ENCODE data around the gene ZNF273. TPM values are rescaled to one million over a fixed set of nuclear protein-coding genes. Genes with fewer than 3 reads are reported as not detected.

ZNF273 gene
- total RNA-seq, 1 experiment from 2014 or later = 8.4 TPM

DNA sequence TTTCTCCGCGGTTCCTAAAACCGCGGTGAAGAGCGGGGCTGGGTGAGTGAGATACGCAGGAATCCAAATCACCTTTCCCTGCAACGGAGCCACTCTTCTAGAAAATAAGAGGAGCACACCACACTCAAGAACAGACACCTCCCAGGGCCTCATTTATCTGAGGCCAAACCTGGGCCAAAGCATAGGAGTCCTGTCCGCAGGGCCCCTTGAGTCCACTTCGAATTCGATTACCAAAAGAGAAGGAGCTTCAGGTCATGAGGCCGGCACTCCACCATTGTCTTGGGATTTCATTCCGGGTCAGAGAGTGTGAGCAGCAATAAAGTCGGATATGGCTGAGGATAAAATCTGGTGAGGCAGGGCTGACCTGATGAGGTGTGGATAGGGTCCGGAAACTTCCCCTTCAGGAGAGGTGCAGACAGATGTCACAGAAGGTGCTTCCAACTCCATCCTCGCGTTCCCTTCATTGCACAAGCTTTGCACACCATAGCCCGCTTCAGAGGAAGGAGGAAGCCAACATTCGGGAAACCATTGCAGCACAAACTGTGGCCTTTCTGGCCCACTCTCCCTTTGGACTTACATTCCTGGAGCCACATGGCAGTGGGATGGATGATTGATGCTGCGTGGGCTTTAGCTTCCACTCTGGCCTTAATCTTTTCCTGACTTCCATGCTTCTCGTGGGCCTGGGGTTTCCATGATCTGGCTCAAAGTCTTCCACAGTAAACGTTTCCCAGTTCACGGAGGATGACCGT, 27.2 kb upstream of the ZNF273 start:
- in situ Hi-C loops (cut with HindIII; ENCODE audit: low pct_unique_long_range_greater_than_20kb, low sequenced_read_pairs) = no loop called here
- no peak for DNase-seq (ENCODE audit: low read depth)

DNA sequence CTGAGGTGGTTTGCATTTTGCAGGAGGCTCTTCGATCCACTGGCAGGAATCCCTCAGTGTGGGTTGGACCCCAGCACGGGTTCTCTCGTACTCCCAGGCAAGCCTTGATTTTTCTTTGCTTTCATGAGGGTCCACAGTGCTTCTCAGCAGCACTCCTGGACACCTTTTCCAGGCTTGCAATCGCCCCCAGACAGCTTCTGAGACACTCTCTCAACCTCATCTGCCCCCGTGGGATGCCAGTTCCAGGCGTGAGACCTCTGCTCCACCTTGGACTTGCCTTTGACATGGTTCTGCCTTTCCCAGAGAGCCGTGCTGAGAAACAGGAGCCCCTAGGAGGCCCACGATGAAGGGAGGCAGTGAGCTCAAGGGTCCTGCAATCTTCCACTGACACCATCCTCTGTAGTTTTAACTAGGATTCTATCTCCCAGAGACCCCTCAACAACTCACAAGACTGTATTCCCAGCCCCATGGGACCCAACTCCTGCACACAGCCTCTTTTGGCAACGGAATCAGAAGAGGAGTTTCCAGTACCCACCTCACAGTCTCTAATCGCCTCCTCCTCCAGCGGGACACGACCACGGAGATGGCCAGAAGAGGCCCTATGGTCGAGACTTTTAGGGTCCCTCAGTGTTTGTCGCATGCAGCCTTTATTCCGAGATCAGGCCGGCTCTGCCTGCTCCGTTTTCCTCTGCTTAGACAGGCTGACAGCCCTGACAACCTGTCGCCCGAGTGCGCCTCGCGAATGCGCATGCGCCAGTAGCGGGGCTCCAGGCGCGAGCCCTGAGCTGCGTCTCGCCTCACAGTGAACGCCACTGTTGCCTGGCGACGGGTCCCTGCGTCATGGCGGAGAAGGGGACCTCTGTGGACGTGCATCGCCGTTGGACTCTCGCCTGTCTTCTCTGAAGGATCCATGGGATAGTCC, 26.0 kb upstream of the ZNF273 start:
- no peak for DNase-seq (ENCODE audit: low read depth)
- in situ Hi-C loops (cut with HindIII; ENCODE audit: low pct_unique_long_range_greater_than_20kb, low sequenced_read_pairs) = no loop called here

DNA sequence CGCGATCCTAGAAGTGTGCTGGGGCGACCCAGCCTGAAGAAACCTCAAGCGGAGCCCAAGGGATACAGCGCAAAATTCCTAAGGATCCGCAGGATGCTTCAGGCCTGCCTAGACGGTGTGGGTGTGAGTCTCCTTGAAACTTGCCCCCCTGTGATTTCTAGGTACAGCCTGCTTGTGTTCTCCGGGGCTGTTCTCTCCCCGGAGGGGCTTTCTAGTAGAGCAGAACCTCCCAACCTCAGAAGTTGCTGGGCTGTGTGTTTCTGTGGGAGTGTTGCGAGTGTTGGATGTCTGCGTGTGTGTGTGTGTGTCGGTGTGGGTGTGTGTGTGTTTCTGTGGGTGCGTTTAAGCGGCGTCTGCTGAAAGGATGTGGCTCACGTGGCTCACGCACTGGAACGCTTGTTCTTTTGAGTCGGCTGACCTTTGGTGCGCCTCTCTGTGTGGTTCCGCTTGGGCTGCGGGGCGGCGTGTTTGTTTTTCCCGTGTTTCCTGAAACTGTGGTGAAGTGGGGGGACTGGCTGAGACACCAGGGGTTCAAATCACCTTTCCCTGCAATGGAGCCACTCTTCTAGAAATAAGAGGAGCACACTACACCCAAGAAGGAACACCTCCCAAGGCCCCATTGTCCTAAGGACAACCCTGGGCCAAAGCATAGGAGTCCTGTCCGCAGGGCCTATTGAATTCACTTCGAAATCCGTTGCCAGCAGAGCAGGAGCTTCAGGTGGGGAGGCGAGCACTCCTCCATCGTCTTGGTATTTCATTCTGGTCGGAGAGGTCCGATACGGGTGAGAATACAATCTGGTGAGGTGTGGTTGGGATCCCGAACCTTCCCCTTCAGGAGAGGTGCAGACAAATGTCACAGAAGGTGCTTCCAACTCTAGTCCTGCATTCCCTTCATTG, 25.1 kb upstream of the ZNF273 start:
- no peak for DNase-seq (ENCODE audit: low read depth)
- in situ Hi-C loops (cut with HindIII; ENCODE audit: low pct_unique_long_range_greater_than_20kb, low sequenced_read_pairs) = no loop called here

DNA sequence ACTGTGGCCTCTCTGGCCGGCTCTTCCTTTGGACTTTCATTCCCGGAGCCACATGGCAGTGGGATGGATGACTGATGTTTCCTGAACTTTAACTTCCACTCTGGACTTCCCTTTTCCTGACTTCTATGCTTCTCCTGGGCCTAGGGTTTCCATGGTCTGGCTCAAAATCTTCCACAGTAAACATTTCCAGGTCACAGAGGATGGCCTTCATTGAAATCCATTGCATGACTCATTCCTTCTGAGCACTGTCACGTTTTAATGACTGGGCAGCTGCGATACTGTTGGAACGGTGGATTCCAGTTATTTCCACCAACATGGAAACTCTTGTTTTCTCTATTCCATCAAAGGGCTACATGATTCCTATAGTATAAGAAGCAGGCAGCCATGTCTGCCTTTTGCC, 24.4 kb upstream of the ZNF273 start:
- DNase-seq (ENCODE audit: low read depth) = peak; percentile 16
- in situ Hi-C loops (cut with HindIII; ENCODE audit: low pct_unique_long_range_greater_than_20kb, low sequenced_read_pairs) = no loop called here

DNA sequence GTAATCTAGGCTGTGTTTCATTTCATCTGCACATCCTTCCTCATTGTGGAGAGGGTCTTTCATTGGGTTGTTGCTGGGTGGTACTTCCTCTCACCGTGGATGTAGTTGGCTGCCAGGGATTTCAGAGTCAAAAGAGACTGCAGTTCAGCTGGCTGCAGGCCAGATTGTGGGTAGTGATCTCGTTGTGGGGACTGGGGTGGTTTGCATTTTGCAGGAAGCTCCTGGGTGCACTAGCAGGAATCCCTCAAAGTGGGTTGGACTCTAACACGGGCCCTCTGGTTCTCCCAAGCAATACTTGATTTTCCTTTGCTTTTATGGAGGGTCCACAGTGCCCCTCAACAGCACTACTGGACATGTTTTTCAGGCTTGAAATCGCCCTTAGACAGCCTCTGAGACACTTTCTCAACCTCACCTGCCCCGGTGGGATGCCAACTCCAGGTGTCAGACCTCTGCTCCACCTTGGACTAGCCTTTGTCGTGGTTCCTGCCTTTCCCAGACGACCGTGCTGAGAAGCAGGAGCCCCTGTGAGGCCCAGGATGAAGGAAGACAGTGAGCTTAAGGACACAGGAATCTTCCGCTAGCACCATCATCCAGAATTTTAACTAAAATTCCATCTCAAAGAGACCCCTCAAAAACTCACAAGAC, 23.9 kb upstream of the ZNF273 start:
- DNase-seq (ENCODE audit: low read depth) = no peak
- in situ Hi-C loops (cut with HindIII; ENCODE audit: low pct_unique_long_range_greater_than_20kb, low sequenced_read_pairs) = no loop called here

DNA sequence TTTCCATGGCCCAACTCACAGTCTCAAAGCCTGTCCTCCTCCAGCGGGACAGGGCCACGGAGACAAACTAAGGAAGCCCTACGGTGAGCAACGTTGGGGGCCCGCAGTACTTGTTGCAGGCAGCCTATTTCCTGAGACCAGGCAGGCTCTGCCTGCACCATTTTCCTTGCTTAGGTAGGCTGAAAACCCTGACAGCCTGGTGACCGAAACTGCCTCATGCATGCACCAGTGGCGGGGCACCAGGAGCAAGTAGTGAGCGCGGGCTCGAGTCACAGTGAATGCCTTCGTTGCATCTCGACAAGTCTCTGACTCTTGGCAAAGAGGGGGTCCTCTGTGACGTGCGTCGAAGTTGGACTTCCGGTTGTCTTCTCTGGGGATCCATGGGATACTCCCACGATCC, 23.3 kb upstream of the ZNF273 start:
- DNase-seq (ENCODE audit: low read depth) = no peak

DNA sequence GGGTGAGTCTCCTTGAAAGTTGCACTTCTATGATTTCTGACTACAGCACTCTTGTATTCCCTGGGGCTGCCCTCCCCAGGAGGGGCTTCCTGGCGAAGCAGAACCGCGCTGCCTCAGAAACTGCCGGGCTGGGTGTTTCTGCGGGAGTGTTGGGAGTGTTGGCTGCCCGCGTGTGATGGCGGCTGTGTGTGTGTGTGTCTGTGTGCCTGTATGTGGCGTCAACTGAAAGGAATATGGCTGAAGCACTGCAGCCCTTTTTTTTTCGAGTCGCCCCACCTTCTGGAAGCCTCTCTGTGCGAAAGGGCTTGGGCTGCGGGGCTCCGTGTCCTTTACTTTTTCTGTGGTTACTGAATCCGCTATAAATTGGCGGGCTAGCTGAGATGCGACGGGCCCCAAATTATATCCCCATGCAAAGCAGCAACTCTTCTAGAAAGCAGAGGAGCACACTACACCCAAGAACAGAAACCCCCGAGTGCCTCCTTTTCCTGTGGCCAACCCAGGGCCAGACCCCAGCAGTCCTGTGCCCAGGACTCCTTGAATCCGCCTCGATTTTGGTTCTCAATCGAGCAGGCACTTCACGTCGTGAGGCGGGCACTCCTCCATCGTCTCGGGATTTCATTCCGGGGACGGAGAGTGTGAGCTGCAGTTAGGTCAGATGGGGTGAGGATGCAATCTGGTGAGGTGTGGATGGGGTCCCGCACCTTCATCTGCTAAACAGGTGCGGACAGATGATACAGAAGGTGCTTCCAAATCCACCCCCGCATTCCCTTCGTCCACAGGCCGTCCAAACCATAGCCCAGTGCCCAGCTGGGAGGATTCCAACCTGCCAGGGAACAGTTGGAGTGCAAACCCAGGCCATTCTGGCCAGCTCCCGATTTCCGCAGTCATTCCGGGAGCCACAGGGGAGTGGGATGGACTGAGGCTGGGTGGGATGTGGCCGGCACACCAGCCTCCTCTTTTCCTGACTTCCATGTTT, 22.5 kb upstream of the ZNF273 start:
- no peak for DNase-seq (ENCODE audit: low read depth)
- in situ Hi-C loops (cut with HindIII; ENCODE audit: low pct_unique_long_range_greater_than_20kb, low sequenced_read_pairs) = no loop called here

More for the DNA sequence above, 23.3 kb upstream of the ZNF273 start:
- in situ Hi-C loops (cut with HindIII; ENCODE audit: low pct_unique_long_range_greater_than_20kb, low sequenced_read_pairs) = no loop called here

DNA sequence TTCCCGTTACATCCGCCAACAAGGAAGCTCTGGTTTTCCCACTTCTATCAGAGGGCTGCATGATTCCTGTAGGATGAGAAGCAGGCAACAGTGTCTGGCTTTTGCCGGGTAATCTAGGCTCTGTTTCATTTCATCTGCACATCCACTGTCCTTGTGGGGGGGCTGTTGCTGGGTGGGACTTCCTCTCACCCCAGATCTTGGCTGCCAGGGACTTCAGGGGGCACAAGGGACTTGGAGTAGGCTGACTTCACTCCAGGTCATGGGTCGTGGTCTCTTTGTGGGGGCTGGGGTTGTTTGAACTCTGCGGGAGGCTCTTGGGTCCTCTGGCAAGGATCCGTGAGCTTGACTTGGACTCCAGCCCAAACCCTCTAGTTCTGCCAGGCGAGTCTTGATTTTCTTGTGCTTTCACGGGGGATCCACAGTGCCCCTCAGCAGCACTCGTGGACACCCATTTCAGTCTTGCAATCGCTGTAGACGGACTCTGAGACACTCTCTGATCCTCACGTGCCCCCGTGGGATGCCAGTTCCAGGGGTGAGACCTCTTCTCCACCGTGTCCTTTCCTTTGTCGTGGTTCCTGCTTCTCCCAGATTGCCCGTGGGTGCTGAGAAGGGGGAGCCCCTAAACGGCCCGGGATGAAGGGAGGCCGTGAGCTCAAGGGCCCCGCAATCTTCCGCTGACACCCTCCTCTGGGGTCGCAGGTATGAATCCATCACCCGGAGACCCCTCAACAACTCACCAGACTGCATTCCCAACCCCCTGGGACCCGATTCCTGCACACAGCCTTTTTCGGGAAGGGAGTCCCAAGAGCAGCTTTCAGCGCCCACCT, 21.4 kb upstream of the ZNF273 start:
- in situ Hi-C loops (cut with HindIII; ENCODE audit: low pct_unique_long_range_greater_than_20kb, low sequenced_read_pairs) = no loop called here
- no peak for DNase-seq (ENCODE audit: low read depth)

DNA sequence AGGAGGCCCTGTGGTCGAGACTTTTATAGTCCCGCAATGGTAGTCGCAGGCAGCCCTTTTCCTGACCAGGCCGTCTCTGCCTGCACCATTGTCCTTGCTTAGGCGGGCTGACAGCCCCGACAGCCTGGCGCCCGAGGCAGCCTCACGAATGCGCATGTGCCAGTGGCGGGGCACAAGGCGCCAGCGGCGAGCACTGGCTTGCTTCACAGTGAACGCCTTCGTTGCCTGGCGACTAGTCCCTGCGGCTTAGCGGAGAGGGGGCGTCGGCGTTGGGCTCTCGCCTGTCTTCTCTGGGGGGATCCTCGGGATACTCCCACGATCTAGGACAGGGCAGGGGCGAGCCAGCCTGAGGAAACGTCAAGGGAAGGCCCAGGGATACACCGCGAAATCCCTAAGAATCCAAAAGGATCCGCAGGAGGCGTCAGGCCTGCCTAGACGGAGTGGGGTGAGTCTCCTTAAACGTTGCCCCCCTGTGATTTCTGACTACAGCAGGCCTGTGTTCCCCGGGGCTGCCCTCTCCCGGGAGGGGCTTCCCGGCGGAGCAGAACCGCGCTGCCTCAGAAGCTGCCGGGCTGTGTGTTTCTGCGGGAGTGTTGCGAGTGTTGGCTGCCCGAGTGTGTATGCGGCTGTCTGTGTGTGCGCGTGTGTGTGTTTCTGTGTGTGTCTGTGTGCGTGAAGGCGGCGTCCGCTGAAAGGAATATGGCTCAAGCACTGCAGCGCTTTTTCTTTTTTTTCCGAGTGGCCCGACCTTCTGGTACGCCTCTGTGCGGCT, 20.5 kb upstream of the ZNF273 start:
- no peak for DNase-seq (ENCODE audit: low read depth)
- in situ Hi-C loops (cut with HindIII; ENCODE audit: low pct_unique_long_range_greater_than_20kb, low sequenced_read_pairs) = no loop called here

DNA sequence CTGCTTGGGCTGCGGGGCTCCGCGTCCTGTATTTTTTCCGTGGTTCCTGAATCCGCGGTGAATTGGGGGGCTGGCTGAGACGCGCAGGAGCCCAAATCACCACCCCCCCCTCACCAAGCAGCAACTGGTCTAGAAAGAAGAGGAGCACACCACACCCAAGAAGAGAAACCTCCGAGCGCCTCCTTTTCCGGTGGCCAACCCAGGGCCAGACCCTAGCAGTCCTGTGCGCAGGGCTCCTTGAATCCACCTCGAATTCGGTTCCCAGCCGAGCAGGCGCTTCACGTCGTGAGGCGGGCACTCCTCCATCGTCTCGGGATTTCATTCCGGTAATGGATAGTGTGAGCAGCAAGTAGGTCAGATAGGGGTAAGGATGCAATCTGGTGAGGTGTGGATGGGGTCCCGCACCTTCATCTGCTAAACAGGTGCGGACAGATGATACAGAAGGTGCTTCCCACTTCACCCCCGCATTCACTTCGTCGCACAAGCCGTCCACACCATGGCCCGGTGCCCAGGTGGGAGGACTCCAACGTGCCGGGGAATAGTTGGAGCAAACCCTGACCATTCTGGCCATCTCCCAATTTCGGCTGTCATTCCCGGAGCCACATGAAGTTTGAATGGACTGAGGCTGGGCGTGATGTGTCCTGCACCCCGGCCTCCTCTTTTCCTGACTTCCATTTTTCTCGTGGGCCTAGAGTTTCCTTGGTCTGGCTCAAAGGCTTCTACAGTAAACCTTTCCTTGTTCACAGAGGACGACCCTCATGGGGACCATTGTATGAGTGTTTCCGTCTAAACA, 19.8 kb upstream of the ZNF273 start:
- in situ Hi-C loops (cut with HindIII; ENCODE audit: low pct_unique_long_range_greater_than_20kb, low sequenced_read_pairs) = no loop called here
- no peak for DNase-seq (ENCODE audit: low read depth)

DNA sequence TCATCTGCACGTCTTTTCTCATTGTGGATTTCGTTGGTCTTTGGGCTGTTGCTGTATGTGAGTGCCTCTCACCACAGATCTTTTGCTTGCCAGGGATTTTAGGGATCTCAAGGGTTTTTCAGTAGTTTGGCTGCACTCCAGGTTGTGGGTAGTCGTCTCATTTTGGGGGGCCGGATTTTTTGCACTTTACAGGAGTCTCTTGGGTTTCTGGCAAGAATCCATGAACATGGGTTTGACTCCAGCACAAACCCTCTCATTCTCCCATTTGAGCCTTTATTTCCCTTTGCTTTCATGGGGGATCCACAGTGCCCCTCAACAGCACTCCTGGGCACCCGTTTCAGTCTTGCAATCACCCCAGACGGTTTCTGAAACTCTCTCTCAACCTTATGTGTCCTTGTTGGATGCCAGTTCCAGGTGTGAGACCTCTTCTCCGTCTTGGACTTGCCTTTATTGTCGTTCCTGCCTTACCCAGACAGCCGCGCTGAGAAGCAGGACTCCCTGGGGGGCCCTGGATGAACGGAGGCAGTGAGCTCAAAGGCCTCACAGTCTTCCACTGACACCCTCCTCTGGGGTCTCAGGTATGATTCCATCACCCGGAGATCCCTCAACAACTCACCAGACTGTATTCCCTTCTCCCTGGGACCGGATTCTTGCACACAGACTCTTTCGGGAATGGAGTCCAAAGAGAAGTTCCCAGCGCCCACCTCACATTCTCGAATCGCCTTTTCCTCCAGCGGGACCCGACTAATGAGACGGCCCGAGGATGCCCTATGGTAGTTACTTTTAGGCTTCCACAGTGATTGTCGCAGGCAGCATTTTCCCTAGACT, 18.8 kb upstream of the ZNF273 start:
- in situ Hi-C loops (cut with HindIII; ENCODE audit: low pct_unique_long_range_greater_than_20kb, low sequenced_read_pairs) = no loop called here

DNA sequence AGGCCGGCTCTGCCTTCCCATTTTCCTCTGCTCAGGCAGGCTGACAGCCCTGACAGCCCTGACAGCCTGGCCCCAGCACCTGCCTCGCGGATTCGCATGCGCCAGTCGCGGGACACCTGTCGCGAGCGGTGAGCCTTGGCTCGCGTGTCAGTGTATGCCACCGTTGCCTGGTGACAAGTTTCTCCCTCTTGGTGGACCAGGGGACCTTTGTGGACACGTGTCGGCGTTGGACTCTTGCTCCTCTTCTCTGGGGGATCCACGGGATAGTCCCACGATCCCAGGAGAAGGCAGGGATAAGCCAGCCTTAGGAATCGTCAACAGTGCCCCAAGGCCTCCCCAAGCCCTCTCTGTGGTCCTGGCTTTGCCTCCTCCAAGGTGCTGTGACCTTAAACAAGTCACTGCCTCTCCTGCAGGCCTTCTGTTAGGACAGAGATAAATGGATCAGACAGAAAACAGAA, 18.1 kb upstream of the ZNF273 start:
- in situ Hi-C loops (cut with HindIII; ENCODE audit: low pct_unique_long_range_greater_than_20kb, low sequenced_read_pairs) = no loop called here
- no peak for DNase-seq (ENCODE audit: low read depth)

More for the DNA sequence above, 18.8 kb upstream of the ZNF273 start:
- no peak for DNase-seq (ENCODE audit: low read depth)

DNA sequence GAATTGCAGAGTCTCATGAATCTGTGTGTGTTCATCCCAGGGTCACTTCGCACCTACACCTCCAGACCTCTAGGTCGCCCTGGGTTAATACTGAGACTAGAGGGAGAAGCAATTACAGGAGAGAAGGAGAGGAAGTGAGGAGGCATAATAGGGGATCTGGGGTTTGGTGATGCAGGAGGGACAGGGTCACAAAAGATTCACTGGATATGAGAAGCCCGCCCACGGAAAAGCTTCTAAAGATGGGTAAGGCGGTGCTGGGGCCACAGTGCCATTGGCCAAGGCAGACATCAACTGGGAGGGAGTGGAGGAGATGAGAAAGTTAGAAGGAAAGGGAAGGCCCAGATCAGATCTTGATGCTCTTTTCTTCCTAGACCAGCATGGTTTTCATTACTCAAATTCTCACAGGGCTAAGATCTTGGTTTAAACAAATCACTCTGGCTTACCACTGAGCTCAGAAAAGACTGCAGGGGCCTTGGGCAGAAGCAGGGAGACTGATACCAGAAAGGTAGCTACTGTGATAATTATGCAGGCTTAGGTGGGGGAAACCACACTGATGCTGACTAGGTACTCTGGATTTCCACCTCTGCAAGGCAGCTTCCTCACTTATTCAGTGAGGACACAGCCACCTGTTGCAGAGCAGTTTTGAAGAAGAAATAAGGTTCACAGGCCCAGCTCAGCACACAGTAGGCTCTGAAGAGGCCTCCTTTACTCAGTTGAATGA, 17.4 kb upstream of the ZNF273 start:
- no peak for DNase-seq (ENCODE audit: low read depth)

More for the DNA sequence above, 17.4 kb upstream of the ZNF273 start:
- in situ Hi-C loops (cut with HindIII; ENCODE audit: low pct_unique_long_range_greater_than_20kb, low sequenced_read_pairs) = no loop called here

All from Caki2 (cell line).